ENCODE data around the gene SSR3. TPM values are rescaled to one million over a fixed set of nuclear protein-coding genes. Genes with fewer than 3 reads are reported as not detected.

SSR3 gene
- polyA plus RNA-seq, 4 donors = 136 to 152 (median 149) TPM

- DNase-seq (ENCODE audit: low read depth in 4 of 4, low spot score in 3 of 4) = no peak
Measured at GRCh38 chr3:156495816-156496215, 59.1 kb downstream of the SSR3 start.

- DNase-seq (ENCODE audit: low read depth in 4 of 4, low spot score in 3 of 4) = no peak
Measured at GRCh38 chr3:156493887-156494286, 61.0 kb downstream of the SSR3 start.

- no peak for DNase-seq (ENCODE audit: low read depth in 4 of 4, low spot score in 3 of 4)
Measured at GRCh38 chr3:156492801-156493261, 62.1 kb downstream of the SSR3 start.

GRCh38 chr3:156491192-156491591 is 63.7 kb downstream of the SSR3 start:
- DNase-seq (ENCODE audit: low read depth in 4 of 4, low spot score in 3 of 4) = no peak

Other genes with a start within 250 kb of the SSR3 start
- 10 to 100 TPM; 22.1 to 31.1 (median 28.6) TPM for gene TIPARP, start 119.5 kb upstream of the SSR3 start, polyA plus RNA-seq (ENCODE audit: insufficient read length in 4 of 4)